PC-9 (cell line): ENCODE results near the gene EPB41. TPM values are rescaled to one million over a fixed set of nuclear protein-coding genes. Genes with fewer than 3 reads are reported as not detected.

ENCODE experiments used
- BruUV-seq: library from RNA; stranded (reverse); fragments of 400-500 nt; replicated peaks from 2 replicates; lab custom pipeline; 2021; lab: Mats Ljungman, UMichigan
- CTCF ChIA-PET: fragments of 300-600 bp; sonication (Branson Sonifier 250); formaldehyde crosslinking; loops from one replicate; lab custom pipeline; 2022; ENCODE audit warnings: antibody characterized with exemption; lab: Charles Lee
- POLR2A ChIA-PET: fragments of 300-600 bp; sonication (Branson Sonifier 250); formaldehyde crosslinking; loops from one replicate; lab custom pipeline; 2022; ENCODE audit warnings: antibody characterized with exemption; ENCODE audit not compliant: unreplicated experiment; lab: Charles Lee
- DNase-seq, 2 experiments: peaks; one replicate each; pipeline versions ENCODE4 v3.0.0 to v3.0.0-alpha.2; 2015 to 2022; ENCODE audit warnings: mixed read lengths in 1 of 2
- H2AFZ ChIP-seq: fragments of 200-600 bp; sonication (generic); 2 replicates; pipeline ENCODE4 v1.8.1; 2017; ENCODE audit warnings: antibody characterized with exemption
- H3F3A ChIP-seq: fragments of 200-600 bp; sonication (generic); 2 replicates; pipeline ENCODE4 v1.8.1; 2017; ENCODE audit warnings: antibody characterized with exemption, mild to moderate bottlenecking, low read depth; ENCODE audit not compliant: insufficient read depth
- H3K27ac ChIP-seq: fragments of 200-600 bp; sonication (generic); 2 replicates; pipeline ENCODE4 v1.6.1; 2016; ENCODE audit warnings: mixed run types
- H3K27me3 ChIP-seq: fragments of 200-600 bp; sonication (generic); 2 replicates; pipeline ENCODE4 v1.6.1; 2016; ENCODE audit warnings: low read depth, mixed run types; ENCODE audit not compliant: insufficient read depth
- H3K36me3 ChIP-seq: fragments of 200-600 bp; sonication (generic); 2 replicates; pipeline ENCODE4 v1.6.1; 2016; ENCODE audit warnings: low read depth, mixed run types
- H3K4me1 ChIP-seq: fragments of 200-600 bp; sonication (generic); replicated peaks from 2 replicates; pipeline ENCODE4 v1.6.1; 2016; ENCODE audit warnings: mixed run types; ENCODE audit not compliant: insufficient read depth
- H3K4me2 ChIP-seq: fragments of 200-600 bp; sonication (generic); 2 replicates; pipeline ENCODE4 v1.6.1; 2017; ENCODE audit warnings: mixed run types
- H3K4me3 ChIP-seq: fragments of 200-600 bp; sonication (generic); 2 replicates; pipeline ENCODE4 v1.6.1; 2016; ENCODE audit warnings: mixed run types
- H3K79me2 ChIP-seq: fragments of 200-600 bp; sonication (generic); 2 replicates; pipeline ENCODE4 v1.6.1; 2017; ENCODE audit warnings: low read depth, mixed run types
- H3K9me2 ChIP-seq: fragments of 200-600 bp; sonication (generic); 2 replicates; pipeline ENCODE4 v1.8.1; 2017; ENCODE audit warnings: mild to moderate bottlenecking; ENCODE audit not compliant: insufficient read depth
- H3K9me3 ChIP-seq: fragments of 200-600 bp; sonication (generic); 2 replicates; pipeline ENCODE4 v1.8.1; 2016; ENCODE audit warnings: low read depth; ENCODE audit not compliant: insufficient read depth
- H4K20me1 ChIP-seq: fragments of 200-600 bp; sonication (generic); 2 replicates; pipeline ENCODE4 v1.8.1; 2017; ENCODE audit not compliant: insufficient read depth
- EZH2 ChIP-seq: fragments of 200-600 bp; sonication (generic); IDR thresholded peaks from 2 replicates; pipeline ENCODE4 v1.8.0; 2017; ENCODE audit warnings: antibody characterized with exemption, low read depth
- intact Hi-C: fragments of 100-400 bp; cut with micrococcal nuclease; formaldehyde crosslinking; loops from one replicate; pipeline ENCODE4 v1.10.0; 2022; ENCODE audit not compliant: unreplicated experiment
- total RNA-seq: library from RNA; stranded (reverse); gene quantifications from 2 replicates; pipeline ENCODE4 v1.2.3, GENCODE V29; 2021
- TF ChIP-seq, protein P1 (sequence below): fragments of 200-600 bp; sonication (generic); conservative IDR thresholded peaks from 2 replicates; pipeline ENCODE4 v1.6.1; 2017; ENCODE audit warnings: mixed run types, antibody characterized with exemption, mild to moderate bottlenecking, moderate library complexity

EPB41 gene
- total RNA-seq, 1 experiment from 2014 or later = 42.2 TPM

DNA sequence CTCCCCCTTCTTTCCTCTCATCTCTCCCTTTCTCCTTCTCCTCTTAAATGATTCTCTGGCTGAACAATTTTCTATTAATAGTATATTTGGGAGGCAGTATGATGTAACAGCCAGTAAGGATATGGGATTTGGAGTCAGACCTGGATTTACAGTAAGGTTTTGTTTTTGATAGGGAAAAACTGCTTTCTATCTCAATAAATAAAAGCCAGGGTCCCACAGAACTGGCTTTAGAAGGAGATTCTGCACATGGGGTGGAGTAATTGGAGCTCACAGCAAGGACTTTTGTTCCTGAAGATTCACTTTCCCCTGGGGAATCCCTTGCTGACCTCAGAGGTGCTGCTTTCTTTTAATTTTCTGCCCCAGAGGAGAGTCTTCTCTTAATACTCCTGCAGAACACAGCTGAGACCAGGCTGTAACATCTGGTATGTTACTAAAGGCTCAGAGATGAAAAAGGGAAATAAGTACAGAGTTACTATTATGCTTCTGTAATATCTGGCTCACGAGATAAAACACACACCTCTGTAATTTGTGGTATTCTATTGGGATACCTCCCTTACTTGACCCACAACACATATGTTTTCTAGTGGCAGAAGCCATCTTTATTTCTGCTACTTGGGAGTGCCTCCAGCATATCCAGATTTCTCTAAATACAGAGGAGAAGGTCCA lies 13.4 kb downstream of the EPB41 start:
- Histone ChIP-seq H3F3A (no peaks in the 10 kb centered on the region), H3K4me2 (no peak overlapping the region; the same call in 1 of the 2 replicates), H3K27ac (peak overlapping the region; percentile 57; the same call in 1 of the 2 replicates), H3K79me2 (no peaks in the 10 kb centered on the region), H3K36me3 (no peaks in the 10 kb centered on the region), H4K20me1 (no peaks in the 10 kb centered on the region), H3K4me3 (no peak overlapping the region), H2AFZ (no peak overlapping the region), H3K4me1 (peaks cover 17% of the 10 kb centered on the region), H3K9me3 (no peaks in the 10 kb centered on the region), H3K9me2 (no peaks in the 10 kb centered on the region), H3K27me3 (no peaks in the 10 kb centered on the region)
- DNase-seq = no peak
- ChIA-PET POLR2A (no interaction called here), CTCF (no interaction called here)
- intact Hi-C loops = no loop called here
- TF ChIP-seq, protein P1, sequence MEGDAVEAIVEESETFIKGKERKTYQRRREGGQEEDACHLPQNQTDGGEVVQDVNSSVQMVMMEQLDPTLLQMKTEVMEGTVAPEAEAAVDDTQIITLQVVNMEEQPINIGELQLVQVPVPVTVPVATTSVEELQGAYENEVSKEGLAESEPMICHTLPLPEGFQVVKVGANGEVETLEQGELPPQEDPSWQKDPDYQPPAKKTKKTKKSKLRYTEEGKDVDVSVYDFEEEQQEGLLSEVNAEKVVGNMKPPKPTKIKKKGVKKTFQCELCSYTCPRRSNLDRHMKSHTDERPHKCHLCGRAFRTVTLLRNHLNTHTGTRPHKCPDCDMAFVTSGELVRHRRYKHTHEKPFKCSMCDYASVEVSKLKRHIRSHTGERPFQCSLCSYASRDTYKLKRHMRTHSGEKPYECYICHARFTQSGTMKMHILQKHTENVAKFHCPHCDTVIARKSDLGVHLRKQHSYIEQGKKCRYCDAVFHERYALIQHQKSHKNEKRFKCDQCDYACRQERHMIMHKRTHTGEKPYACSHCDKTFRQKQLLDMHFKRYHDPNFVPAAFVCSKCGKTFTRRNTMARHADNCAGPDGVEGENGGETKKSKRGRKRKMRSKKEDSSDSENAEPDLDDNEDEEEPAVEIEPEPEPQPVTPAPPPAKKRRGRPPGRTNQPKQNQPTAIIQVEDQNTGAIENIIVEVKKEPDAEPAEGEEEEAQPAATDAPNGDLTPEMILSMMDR = no peak
- no peak for TF ChIP-seq EZH2
- BruUV-seq = no TSS peak

DNA sequence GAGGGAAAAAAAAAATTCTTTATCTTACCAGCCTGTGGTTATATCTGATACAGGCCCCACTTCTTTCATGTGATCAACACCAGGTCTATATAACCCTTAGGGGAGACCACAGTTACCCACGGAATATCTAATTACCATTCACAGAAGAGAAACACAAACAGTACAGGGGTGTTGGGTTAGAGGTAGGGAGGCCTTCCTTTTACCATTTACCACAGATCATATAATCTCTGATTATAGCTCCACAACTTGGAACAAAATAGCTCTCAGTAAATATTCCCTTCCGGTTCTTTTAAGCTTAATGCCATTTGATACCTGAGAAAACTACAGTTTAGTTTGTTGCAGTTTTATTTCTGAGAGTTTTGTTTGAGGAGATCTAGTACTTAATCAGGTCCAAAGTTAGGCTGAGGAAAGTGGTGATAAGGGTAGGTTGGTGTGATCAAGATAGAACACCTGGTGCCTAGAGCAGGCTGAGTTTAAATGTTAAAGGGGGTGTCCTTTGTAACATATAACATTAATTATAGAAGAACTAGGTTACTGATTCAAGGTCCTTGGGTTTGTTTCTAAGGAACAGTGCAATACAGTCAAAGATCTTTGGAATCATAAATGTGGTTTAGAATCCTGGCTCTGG lies 14.1 kb downstream of the EPB41 start:
- H3F3A ChIP-seq = no peaks in the 10 kb centered on the region
- H3K4me1 ChIP-seq = peaks cover 17% of the 10 kb centered on the region
- 0 out of 2 replicates have a peak overlapping the region, but pooled peaks have one; percentile 57 for H3K27ac ChIP-seq
- H3K27me3 ChIP-seq = no peaks in the 10 kb centered on the region
- TF ChIP-seq, protein P1 = no peak
- TF ChIP-seq EZH2 = no peak
- no peak overlapping the region for H3K4me2 ChIP-seq
- H3K36me3 ChIP-seq = no peaks in the 10 kb centered on the region
- H4K20me1 ChIP-seq = no peaks in the 10 kb centered on the region
- BruUV-seq = no TSS peak
- H3K4me3 ChIP-seq = no peak overlapping the region
- DNase-seq = no peak
- ChIA-PET POLR2A (interaction anchor here (0.6 kb wide), 1 partner anchor 530 kb away, joined by 3 read pairs; no protein-coding TSS in a partner anchor), CTCF (no interaction called here)
- H3K9me3 ChIP-seq = no peaks in the 10 kb centered on the region
- H2AFZ ChIP-seq = no peak overlapping the region
- no peaks in the 10 kb centered on the region for H3K79me2 ChIP-seq
- no peaks in the 10 kb centered on the region for H3K9me2 ChIP-seq
- intact Hi-C loops = no loop called here

DNA sequence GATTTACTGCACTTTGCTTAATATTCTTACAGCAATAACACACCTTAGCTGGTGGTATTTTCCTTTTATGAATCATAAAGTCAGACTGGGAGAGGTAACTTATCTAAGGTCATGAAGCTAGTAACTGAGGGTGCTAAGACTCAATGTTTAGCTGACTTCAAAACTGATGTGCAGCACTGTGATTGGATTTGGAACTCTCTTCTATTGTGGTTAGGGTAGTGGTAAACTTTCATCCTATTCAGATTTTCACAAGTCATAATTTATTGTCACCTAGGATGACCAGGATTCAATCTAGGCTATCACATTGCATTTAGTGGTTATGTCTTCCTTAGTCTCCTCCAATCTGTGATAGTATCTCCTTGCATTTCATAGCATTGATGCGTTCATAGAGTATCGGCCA lies 18.9 kb downstream of the EPB41 start:
- Histone ChIP-seq H3K79me2 (no peaks in the 10 kb centered on the region), H3K4me1 (no peaks in the 10 kb centered on the region; the same call in 1 of the 2 replicates), H3F3A (no peaks in the 10 kb centered on the region), H3K27ac (no peak overlapping the region), H3K27me3 (no peaks in the 10 kb centered on the region), H3K4me3 (no peak overlapping the region), H2AFZ (no peak overlapping the region), H3K4me2 (no peak overlapping the region), H3K9me2 (no peaks in the 10 kb centered on the region), H4K20me1 (no peaks in the 10 kb centered on the region), H3K36me3 (no peaks in the 10 kb centered on the region), H3K9me3 (no peaks in the 10 kb centered on the region)
- DNase-seq = no peak
- TF ChIP-seq, protein P1 = no peak
- TF ChIP-seq EZH2 = no peak
- CTCF ChIA-PET = no interaction called here
- BruUV-seq = no TSS peak
- POLR2A ChIA-PET = interaction anchor here (0.7 kb wide), 1 partner anchor 128 kb away, joined by 3 read pairs; no protein-coding TSS in a partner anchor
- intact Hi-C loops = no loop called here
